Mucosa of stomach (tissue), 1 donor: ENCODE measurements around the gene C5orf22.
A peak's percentile ranks its signal among the peaks of the same experiment; 100 is the strongest.
"Not testable (repeated sequence)": the region's sequence is repeated elsewhere in the genome, so short reads cannot be mapped to it uniquely, and the experiment has no call there.

Experiments used
- H3K27me3 ChIP-seq: one replicate; pipeline ENCODE4 v1.7.0; 2013; ENCODE audit warnings: mild to moderate bottlenecking, low read length; ENCODE audit not compliant: control insufficient read depth, insufficient read depth
- H3K36me3 ChIP-seq: one replicate; pipeline ENCODE4 v1.7.0; 2013; ENCODE audit warnings: low read length; ENCODE audit not compliant: control insufficient read depth, insufficient read depth
- H3K4me1 ChIP-seq: one replicate; pipeline ENCODE4 v1.7.0; 2013; ENCODE audit warnings: mild to moderate bottlenecking, low read length; ENCODE audit not compliant: control insufficient read depth, insufficient read depth
- H3K4me3 ChIP-seq: one replicate; pipeline ENCODE4 v1.7.0; 2013; ENCODE audit warnings: low read length
- H3K9ac ChIP-seq: one replicate; pipeline ENCODE4 v1.7.0; 2013; ENCODE audit warnings: mild to moderate bottlenecking, low read length, moderate library complexity
- H3K9me3 ChIP-seq: one replicate; pipeline ENCODE4 v1.7.0; 2013; ENCODE audit warnings: mild to moderate bottlenecking, low read length, moderate library complexity; ENCODE audit not compliant: control insufficient read depth
- donor health status: Pancreatic carcinoma.

Gene C5orf22

GRCh38 chr5:31516802-31517201 lies 15.3 kb upstream of the C5orf22 start:
- H3K4me3 ChIP-seq, result no peak overlapping the region
- H3K36me3 ChIP-seq, result peaks cover 9% of the 10 kb centered on the region
- H3K27me3 ChIP-seq, result no peaks in the 10 kb centered on the region

GRCh38 chr5:31523041-31523440 lies 9.1 kb upstream of the C5orf22 start:
- H3K4me1 ChIP-seq, result no peaks in the 10 kb centered on the region
- no peaks in the 10 kb centered on the region for H3K36me3 ChIP-seq
- no peak overlapping the region for H3K9ac ChIP-seq
- no peaks in the 10 kb centered on the region for H3K27me3 ChIP-seq
- H3K9me3 ChIP-seq, result no peaks in the 10 kb centered on the region
- no peak overlapping the region for H3K4me3 ChIP-seq

More at GRCh38 chr5:31516802-31517201, 15.3 kb upstream of the C5orf22 start:
- Histone ChIP-seq H3K9me3 (no peaks in the 10 kb centered on the region), H3K4me1 (no peaks in the 10 kb centered on the region), H3K9ac (no peak overlapping the region)

- H3K27me3 ChIP-seq, result no peaks in the 10 kb centered on the region
- peak overlapping the region; percentile 99 for H3K4me3 ChIP-seq
- H3K4me1 ChIP-seq, result peaks cover 14% of the 10 kb centered on the region
- no peaks in the 10 kb centered on the region for H3K36me3 ChIP-seq
- H3K9me3 ChIP-seq, result no peaks in the 10 kb centered on the region
- peak overlapping the region; percentile 71 for H3K9ac ChIP-seq
These were observed 1.4 kb upstream of the C5orf22 start for GRCh38 chr5:31530541-31531265.

- Histone ChIP-seq H3K36me3 (no peaks in the 10 kb centered on the region), H3K4me1 (peaks cover 14% of the 10 kb centered on the region), H3K9ac (peak overlapping the region; percentile 71), H3K4me3 (peak overlapping the region; percentile 99), H3K9me3 (no peaks in the 10 kb centered on the region), H3K27me3 (no peaks in the 10 kb centered on the region)
These were observed 586 bp upstream of the C5orf22 start for GRCh38 chr5:31531543-31531887.

GRCh38 chr5:31534527-31535046 lies 2.5 kb downstream of the C5orf22 start:
- no peaks in the 10 kb centered on the region for H3K36me3 ChIP-seq
- H3K4me3 ChIP-seq, result no peak overlapping the region
- H3K27me3 ChIP-seq, result no peaks in the 10 kb centered on the region
- H3K9me3 ChIP-seq, result no peaks in the 10 kb centered on the region
- H3K9ac ChIP-seq, result no peak overlapping the region
- H3K4me1 ChIP-seq, result peaks cover 14% of the 10 kb centered on the region

GRCh38 chr5:31536873-31537272 lies 4.8 kb downstream of the C5orf22 start:
- H3K4me3 ChIP-seq, result no peak overlapping the region
- no peaks in the 10 kb centered on the region for H3K27me3 ChIP-seq
- H3K9me3 ChIP-seq, result no peaks in the 10 kb centered on the region
- no peaks in the 10 kb centered on the region for H3K36me3 ChIP-seq
- no peak overlapping the region for H3K9ac ChIP-seq
- H3K4me1 ChIP-seq, result peaks cover 4% of the 10 kb centered on the region

- H3K36me3 ChIP-seq, result no peaks in the 10 kb centered on the region
- no peaks in the 10 kb centered on the region for H3K27me3 ChIP-seq
These were observed 5.2 kb downstream of the C5orf22 start for GRCh38 chr5:31537349-31537748.

GRCh38 chr5:31537851-31538250 lies 5.8 kb downstream of the C5orf22 start:
- Histone ChIP-seq H3K4me3 (no peak overlapping the region), H3K9me3 (no peaks in the 10 kb centered on the region), H3K4me1 (peaks cover 4% of the 10 kb centered on the region), H3K27me3 (no peaks in the 10 kb centered on the region), H3K9ac (no peak overlapping the region), H3K36me3 (no peaks in the 10 kb centered on the region)

More at GRCh38 chr5:31537349-31537748, 5.2 kb downstream of the C5orf22 start:
- Histone ChIP-seq H3K4me3 (no peak overlapping the region), H3K4me1 (peaks cover 4% of the 10 kb centered on the region), H3K9ac (no peak overlapping the region), H3K9me3 (no peaks in the 10 kb centered on the region)

- not testable (repeated sequence) for H3K36me3 ChIP-seq, H3K4me3 ChIP-seq
These were observed 17.0 kb downstream of the C5orf22 start for GRCh38 chr5:31549114-31549513.

GRCh38 chr5:31551878-31552277 lies 19.8 kb downstream of the C5orf22 start:
- Histone ChIP-seq H3K36me3 (peaks cover 9% of the 10 kb centered on the region), H3K4me1 (no peaks in the 10 kb centered on the region), H3K27me3 (no peaks in the 10 kb centered on the region), H3K9me3 (no peaks in the 10 kb centered on the region), H3K4me3 (no peak overlapping the region), H3K9ac (no peak overlapping the region)

More at GRCh38 chr5:31549114-31549513, 17.0 kb downstream of the C5orf22 start:
- H3K9ac ChIP-seq, H3K9me3 ChIP-seq, H3K4me1 ChIP-seq, H3K27me3 ChIP-seq: not testable (repeated sequence)

GRCh38 chr5:31553863-31554262 lies 21.8 kb downstream of the C5orf22 start:
- Histone ChIP-seq H3K9ac (no peak overlapping the region), H3K9me3 (no peaks in the 10 kb centered on the region), H3K27me3 (no peaks in the 10 kb centered on the region), H3K4me1 (no peaks in the 10 kb centered on the region), H3K36me3 (peaks cover 9% of the 10 kb centered on the region), H3K4me3 (no peak overlapping the region)

- Histone ChIP-seq H3K4me3 (no peak overlapping the region), H3K4me1 (no peaks in the 10 kb centered on the region), H3K27me3 (no peaks in the 10 kb centered on the region), H3K9ac (no peak overlapping the region), H3K9me3 (no peaks in the 10 kb centered on the region), H3K36me3 (peaks cover 9% of the 10 kb centered on the region)
These were observed 22.5 kb downstream of the C5orf22 start for GRCh38 chr5:31554552-31554951.
